Brain microvascular endothelial cell (primary cell): ENCODE results near the gene DPYD.

Source experiments
- DNase-seq: peaks from one replicate; pipeline ENCODE4 v3.0.0-alpha.2; 2020
- H3K27ac ChIP-seq: fragments of 250-450 bp; sonication (Bioruptor Pico); 2 replicates; pipeline ENCODE4 v1.5.1; 2020; ENCODE audit warnings: mild to moderate bottlenecking, moderate library complexity
- H3K27me3 ChIP-seq: fragments of 250-450 bp; sonication (Bioruptor Pico); replicated peaks from 2 replicates; pipeline ENCODE4 v1.5.1; 2020; ENCODE audit warnings: mild to moderate bottlenecking
- H3K36me3 ChIP-seq: fragments of 250-450 bp; sonication (Bioruptor Pico); replicated peaks from 2 replicates; pipeline ENCODE4 v1.5.1; 2020; ENCODE audit warnings: mild to moderate bottlenecking
- H3K4me3 ChIP-seq: 2 replicates; pipeline ENCODE4 v1.5.1; 2011; ENCODE audit warnings: low read depth, mild to moderate bottlenecking, control low read depth, low read length, moderate library complexity
- CTCF ChIP-seq: IDR thresholded peaks from 2 replicates; pipeline ENCODE4 v1.5.1; 2011; ENCODE audit warnings: low read depth, mild to moderate bottlenecking, moderate library complexity, low read length, control low read depth, inconsistent platforms; ENCODE audit errors: missing control alignments
- in situ Hi-C: cut with HindIII; loops from 2 replicates; pipeline ENCODE4 v1.10.0; 2017; ENCODE audit warnings: low sequenced_read_pairs, low pct_ligation_motif_present

DPYD gene

GRCh38 chr1:97093741-97094140, 827.1 kb downstream of the DPYD start:
- peak overlapping the region; percentile 81 for H3K27ac ChIP-seq

GRCh38 chr1:97092824-97093223, 828.0 kb downstream of the DPYD start:
- TF ChIP-seq CTCF, result no peak
- Histone ChIP-seq H3K36me3 (no peaks in the 10 kb centered on the region), H3K27me3 (no peaks in the 10 kb centered on the region), H3K4me3 (no peak overlapping the region), H3K27ac (no peak overlapping the region)
- in situ Hi-C loops, result no loop called here
- DNase-seq, result no peak

More at GRCh38 chr1:97093741-97094140, 827.1 kb downstream of the DPYD start:
- no peaks in the 10 kb centered on the region for H3K36me3 ChIP-seq
- in situ Hi-C loops, result no loop called here
- H3K27me3 ChIP-seq, result no peaks in the 10 kb centered on the region
- no peak overlapping the region for H3K4me3 ChIP-seq
- peak; percentile 25 for DNase-seq
- TF ChIP-seq CTCF, result no peak

- no peak for DNase-seq
- Histone ChIP-seq H3K36me3 (no peaks in the 10 kb centered on the region), H3K27ac (no peak overlapping the region), H3K4me3 (no peak overlapping the region), H3K27me3 (no peaks in the 10 kb centered on the region)
- TF ChIP-seq CTCF, result no peak
- in situ Hi-C loops, result no loop called here
These were observed 829.2 kb downstream of the DPYD start for GRCh38 chr1:97091679-97092078.

- H3K4me3 ChIP-seq, result no peak overlapping the region
- H3K27ac ChIP-seq, result no peak overlapping the region
- in situ Hi-C loops, result no loop called here
- H3K36me3 ChIP-seq, result no peaks in the 10 kb centered on the region
- no peak for TF ChIP-seq CTCF
- no peak for DNase-seq
- H3K27me3 ChIP-seq, result no peaks in the 10 kb centered on the region
These were observed 829.6 kb downstream of the DPYD start for GRCh38 chr1:97091263-97091662.

- Histone ChIP-seq H3K36me3 (no peaks in the 10 kb centered on the region), H3K27ac (no peak overlapping the region), H3K4me3 (no peak overlapping the region), H3K27me3 (no peaks in the 10 kb centered on the region)
- DNase-seq, result no peak
- no peak for TF ChIP-seq CTCF
- in situ Hi-C loops, result no loop called here
These were observed 830.1 kb downstream of the DPYD start for GRCh38 chr1:97090725-97091124.

- Histone ChIP-seq H3K27ac (no peak overlapping the region), H3K4me3 (no peak overlapping the region), H3K27me3 (no peaks in the 10 kb centered on the region), H3K36me3 (no peaks in the 10 kb centered on the region)
- TF ChIP-seq CTCF, result no peak
- in situ Hi-C loops, result no loop called here
- no peak for DNase-seq
These were observed 831.7 kb downstream of the DPYD start for GRCh38 chr1:97089173-97089572.
